HG03457 (cell line): Measurements from ENCODE around the gene RNASE8.

Source experiments
- ATAC-seq: cut with Tn5 transposase; IDR thresholded peaks from one replicate; pipeline ENCODE4 v1.9.1; 2021; ENCODE audit warnings: moderate number of reproducible peaks; ENCODE audit not compliant: unreplicated experiment

Gene RNASE8

GRCh38 chr14:21103411-21103709, 45.7 kb downstream of the RNASE8 start:
- ATAC-seq, result no peak

DNA sequence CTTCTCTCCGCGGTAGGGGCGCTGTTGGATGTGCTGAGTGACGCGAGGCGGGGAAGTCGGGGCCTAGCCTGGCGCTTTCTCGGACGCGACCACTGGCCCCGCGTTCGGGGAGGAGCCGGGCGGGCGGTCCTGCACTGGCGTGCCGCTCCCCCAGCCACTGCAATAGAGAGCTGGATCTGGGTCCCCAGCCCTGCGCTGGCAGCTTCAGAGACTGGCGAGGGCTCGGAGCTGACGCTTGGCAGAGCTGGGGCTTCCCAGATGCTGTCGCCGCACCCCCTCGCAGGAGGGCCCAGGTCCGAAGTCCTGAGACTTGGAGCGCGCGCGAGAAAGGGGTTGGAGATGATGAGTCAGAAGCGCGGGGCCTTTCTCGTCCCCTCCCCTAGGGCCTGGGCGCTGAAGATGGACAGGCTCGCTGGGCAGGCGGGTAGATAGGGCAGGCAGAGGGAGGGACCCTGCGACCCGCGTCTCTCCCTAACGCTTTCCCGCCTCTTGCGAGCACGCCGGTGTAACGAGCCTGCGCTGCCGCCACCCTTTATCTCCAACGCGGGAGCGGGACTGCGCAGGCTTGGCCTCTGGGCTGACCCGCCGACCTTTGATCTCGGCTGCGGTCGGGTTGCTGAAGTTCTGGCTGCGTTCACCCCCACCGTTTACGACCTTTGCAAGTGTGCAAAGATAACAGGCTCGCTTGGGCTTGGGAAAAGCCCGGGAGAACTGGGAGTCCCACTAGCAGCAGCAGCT, 46.3 kb downstream of the RNASE8 start:
- ATAC-seq, result peak; percentile 82

DNA sequence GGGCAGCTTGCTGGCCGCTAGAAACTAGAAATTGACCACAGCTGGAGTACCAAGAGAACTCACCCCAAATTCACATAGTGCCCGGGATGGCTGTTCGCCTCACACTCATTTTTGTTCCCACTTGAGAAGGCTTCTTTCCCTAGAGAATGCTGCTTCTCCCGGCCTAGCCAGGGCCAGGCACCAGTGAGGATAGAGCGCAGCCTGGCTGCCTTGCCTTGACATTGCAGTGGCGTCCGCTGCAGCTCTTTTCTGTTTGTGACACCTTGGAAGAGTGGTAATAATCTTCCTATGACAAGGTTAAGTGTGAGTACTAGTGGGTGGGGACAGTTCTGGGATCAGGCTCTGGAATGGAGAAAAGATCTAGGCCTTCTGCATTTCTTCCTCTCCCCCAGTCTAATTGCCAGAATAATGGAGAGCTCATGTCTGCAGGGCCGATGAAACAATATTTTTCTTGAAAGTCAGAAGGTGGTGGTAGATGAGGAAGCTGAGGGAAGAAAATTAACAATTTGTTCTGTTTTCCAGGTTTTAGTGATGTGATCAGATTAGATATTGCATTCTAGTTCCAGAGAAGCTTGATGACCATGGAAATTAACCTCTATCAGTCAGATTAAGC, 46.9 kb downstream of the RNASE8 start:
- ATAC-seq, result no peak

DNA sequence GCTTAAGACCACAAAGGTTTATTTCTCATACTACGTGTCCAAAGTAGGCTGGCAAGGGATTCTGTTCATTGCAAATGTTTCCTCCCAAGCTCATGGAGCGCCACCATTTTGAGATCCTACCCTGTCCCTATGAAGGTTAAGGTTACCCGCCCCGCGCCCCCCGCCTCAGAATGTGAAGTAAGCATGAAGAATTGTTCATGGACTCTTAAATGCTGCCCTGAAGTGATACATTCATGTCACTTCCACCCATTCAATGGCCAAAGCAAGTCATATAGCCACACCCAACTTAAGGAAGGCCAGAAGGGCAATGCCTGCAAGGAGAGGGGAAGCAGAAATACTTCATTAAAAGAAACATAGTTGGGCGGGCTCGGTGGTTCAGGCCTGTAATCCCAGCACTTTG, 47.5 kb downstream of the RNASE8 start:
- no peak for ATAC-seq

DNA sequence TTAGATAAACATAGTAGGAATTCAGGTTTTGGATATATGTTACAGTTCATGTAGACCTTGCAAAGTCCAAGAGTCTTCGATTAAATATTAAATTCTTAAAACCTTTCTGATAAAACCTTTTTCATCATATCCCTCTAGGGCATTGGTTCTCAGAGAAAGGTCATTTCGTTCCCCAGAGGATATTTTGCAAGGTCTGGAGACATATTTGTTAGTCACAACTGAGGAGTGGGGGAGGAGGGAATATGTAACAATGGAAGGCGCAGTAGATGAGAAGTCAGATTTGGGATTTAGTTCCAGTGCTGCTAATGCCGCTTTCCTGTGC, 48.5 kb downstream of the RNASE8 start:
- ATAC-seq, result no peak

DNA sequence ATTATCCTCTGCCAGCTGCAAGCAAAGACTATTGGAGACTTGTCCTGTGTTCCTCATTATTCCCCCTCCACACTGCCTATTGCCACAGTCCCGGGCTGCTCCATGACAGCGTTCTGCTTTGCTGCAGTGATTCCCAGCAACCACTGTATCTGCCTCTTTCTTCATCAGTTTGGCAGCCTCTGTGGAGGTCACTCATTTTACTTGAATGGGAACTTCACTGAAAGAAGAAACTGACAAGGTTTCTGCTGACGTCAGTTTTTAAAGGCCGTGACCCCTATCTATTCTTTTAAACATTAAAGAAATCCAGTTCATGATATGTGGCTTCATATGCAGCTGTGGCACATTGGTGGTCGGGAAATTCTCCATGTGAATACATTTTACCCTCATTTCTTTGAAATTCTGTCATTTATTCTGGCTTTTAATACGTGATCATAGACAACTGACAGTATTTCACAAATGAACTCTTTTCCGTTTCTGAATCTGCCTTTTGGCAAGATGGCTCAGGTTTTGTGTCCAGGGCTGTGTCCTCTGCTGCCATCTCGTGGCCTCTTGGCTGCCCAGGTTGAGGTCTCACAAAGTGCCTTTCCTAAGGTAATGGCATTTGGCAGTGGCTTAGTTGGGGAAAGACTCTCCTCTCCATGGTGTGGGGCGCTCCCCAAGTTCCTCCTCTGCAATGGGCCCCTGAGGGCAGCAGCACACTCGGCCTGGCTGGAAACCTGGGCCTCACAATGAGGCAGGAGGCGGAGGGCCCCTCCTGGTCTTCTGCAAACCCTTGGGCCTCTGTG, 49.1 kb downstream of the RNASE8 start:
- no peak for ATAC-seq

DNA sequence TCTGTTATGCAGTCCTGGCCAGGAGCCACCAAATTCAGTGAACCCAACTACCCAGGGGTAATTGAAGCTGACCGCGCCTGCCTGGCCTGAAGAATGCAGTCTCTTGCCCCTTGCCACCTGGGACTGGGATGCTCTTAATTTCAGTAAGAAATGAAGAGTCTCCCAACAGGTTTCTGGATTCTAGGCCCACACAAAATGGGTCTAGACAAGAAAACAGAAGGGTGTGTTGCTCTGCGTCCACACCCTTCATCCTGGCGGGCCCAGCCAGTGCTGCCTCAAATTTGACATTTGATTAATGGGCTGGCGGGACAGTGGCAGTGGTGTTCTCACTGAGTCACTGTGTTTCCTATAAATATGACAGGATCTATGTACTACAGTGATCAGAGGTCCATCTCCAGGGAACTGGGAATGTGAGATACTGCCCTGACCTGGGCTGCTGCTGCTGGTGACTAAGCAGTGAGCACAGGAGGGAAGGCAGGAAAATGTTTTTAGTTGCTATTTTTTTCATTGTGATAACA, 49.7 kb downstream of the RNASE8 start:
- ATAC-seq, result no peak
